GM19395 (cell line): ENCODE results near the gene OR5B12.
"Not testable (repeated sequence)": the region's sequence is repeated elsewhere in the genome, so short reads cannot be mapped to it uniquely, and the experiment has no call there.

Source experiments
- ATAC-seq: cut with Tn5 transposase; IDR thresholded peaks from one replicate; pipeline ENCODE4 v1.9.1; 2021; ENCODE audit warnings: mild to moderate bottlenecking, moderate library complexity; ENCODE audit not compliant: unreplicated experiment

OR5B12 gene

GRCh38 chr11:58442136-58442535, at the start of gene OR5B12:
TSS of gene OR5B12 (minus strand) at chr11:58442236. CDS start at chr11:58440151, 2,085 bp downstream.
- no peak for ATAC-seq

GRCh38 chr11:58490827-58491226, 48.8 kb upstream of the OR5B12 start:
- no peak for ATAC-seq

- ATAC-seq, result no peak
These were observed 45.1 kb upstream of the OR5B12 start for GRCh38 chr11:58487170-58487569.

- no peak for ATAC-seq
These were observed 43.9 kb upstream of the OR5B12 start for GRCh38 chr11:58485961-58486360.

- ATAC-seq, result no peak
These were observed 29.9 kb upstream of the OR5B12 start for GRCh38 chr11:58471892-58472291.

GRCh38 chr11:58466293-58466692, 24.3 kb upstream of the OR5B12 start:
- ATAC-seq, result no peak

GRCh38 chr11:58465690-58466089, 23.7 kb upstream of the OR5B12 start:
- no peak for ATAC-seq

GRCh38 chr11:58451585-58451984, 9.5 kb upstream of the OR5B12 start:
- ATAC-seq, result no peak

GRCh38 chr11:58446294-58446693, 4.3 kb upstream of the OR5B12 start:
- no peak for ATAC-seq

- no peak for ATAC-seq
These were observed 2.3 kb upstream of the OR5B12 start for GRCh38 chr11:58444300-58444699.

GRCh38 chr11:58438486-58438885, 3.5 kb downstream of the OR5B12 start:
- ATAC-seq, result no peak

GRCh38 chr11:58434217-58434616, 7.8 kb downstream of the OR5B12 start:
- ATAC-seq, result no peak

GRCh38 chr11:58433638-58434203, 8.3 kb downstream of the OR5B12 start:
- peak; percentile 88 for ATAC-seq

- no peak for ATAC-seq
These were observed 12.8 kb downstream of the OR5B12 start for GRCh38 chr11:58429273-58429672.

- no peak for ATAC-seq
These were observed 14.0 kb downstream of the OR5B12 start, which contains the start of gene OR5B2 for GRCh38 chr11:58428021-58428420. TSS of gene OR5B2 (minus strand) at chr11:58428121. CDS start at chr11:58423261, 4,860 bp downstream.

- ATAC-seq, result no peak
These were observed 35.3 kb downstream of the OR5B12 start, which contains the start of gene OR5B3 for GRCh38 chr11:58406774-58407173. TSS of gene OR5B3 (minus strand) at chr11:58406874. CDS start at chr11:58403409, 3,465 bp downstream.

GRCh38 chr11:58399622-58400021, 42.4 kb downstream of the OR5B12 start:
- ATAC-seq, result not testable (repeated sequence)

GRCh38 chr11:58395581-58395980, 46.5 kb downstream of the OR5B12 start:
- ATAC-seq, result no peak

- no peak for ATAC-seq
These were observed 47.8 kb downstream of the OR5B12 start for GRCh38 chr11:58394195-58394594.

- ATAC-seq, result no peak
These were observed 49.3 kb downstream of the OR5B12 start for GRCh38 chr11:58392746-58393145.

GRCh38 chr11:58391879-58392278, 50.2 kb downstream of the OR5B12 start:
- no peak for ATAC-seq

- no peak for ATAC-seq
These were observed 51.4 kb downstream of the OR5B12 start for GRCh38 chr11:58390551-58391063.
